ENCODE measurements around the gene STK24. TPM values are rescaled to one million over a fixed set of nuclear protein-coding genes. Genes with fewer than 3 reads are reported as not detected.
"Not testable (repeated sequence)": the region's sequence is repeated elsewhere in the genome, so short reads cannot be mapped to it uniquely, and the experiment has no call there.

STK24 gene
- 44.2 TPM for total RNA-seq

DNA sequence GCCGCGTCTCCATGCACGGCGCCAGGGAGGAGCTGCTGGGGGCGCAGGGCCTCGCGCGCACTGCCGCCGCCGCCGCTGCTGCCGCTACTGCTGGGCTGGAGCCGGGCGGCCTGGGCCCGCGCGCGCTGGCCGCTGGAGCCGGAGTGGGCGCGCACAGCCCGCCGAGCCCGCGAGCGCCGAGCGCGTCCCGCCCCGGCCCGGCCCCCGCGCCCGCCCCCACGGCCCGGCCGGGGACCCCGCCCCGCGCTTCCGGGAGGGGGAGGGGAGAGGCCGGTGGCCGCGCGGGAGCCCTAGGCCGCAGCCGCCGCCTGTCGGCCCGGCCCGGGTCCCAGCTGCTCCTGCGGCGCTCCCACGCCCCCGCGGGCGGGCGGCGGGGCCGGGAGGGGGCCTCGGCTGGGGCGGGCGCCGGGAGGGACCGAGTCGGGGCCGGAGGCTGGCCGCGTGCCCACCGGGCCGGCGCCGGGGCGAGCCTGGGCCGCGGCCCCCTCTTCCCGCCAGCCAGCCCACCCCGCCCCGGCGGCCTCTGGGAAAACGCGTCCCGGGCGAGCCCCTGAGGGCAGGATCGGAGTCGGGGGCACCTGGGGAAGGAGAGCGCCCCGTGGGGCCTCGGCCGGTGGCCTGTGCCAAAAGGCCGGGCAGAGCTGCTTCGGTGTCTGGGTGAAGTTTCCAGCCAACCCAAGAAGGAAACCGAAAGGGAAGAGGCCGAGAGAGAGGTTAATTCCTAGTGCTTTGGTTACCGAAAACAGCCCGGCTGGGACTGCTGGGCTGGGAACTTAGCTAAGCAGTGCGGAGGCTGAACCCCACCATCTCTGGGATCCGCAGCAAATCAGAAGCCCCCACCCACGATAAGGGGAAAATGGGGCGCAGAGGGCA lies at the start of gene STK24:
STK24 (minus strand) TSS at position 145 of the 873 bp plus-strand sequence. CDS start 321 bp downstream, outside the sequence.
- intact Hi-C loops (cut with DNase I), result loop anchor here (10.0 kb wide), 1 partner anchor 112 kb away; no protein-coding TSS in a partner anchor
- ATAC-seq (peak; percentile 81), DNase-seq (ENCODE audit: low spot score) (peak; percentile 78)

DNA sequence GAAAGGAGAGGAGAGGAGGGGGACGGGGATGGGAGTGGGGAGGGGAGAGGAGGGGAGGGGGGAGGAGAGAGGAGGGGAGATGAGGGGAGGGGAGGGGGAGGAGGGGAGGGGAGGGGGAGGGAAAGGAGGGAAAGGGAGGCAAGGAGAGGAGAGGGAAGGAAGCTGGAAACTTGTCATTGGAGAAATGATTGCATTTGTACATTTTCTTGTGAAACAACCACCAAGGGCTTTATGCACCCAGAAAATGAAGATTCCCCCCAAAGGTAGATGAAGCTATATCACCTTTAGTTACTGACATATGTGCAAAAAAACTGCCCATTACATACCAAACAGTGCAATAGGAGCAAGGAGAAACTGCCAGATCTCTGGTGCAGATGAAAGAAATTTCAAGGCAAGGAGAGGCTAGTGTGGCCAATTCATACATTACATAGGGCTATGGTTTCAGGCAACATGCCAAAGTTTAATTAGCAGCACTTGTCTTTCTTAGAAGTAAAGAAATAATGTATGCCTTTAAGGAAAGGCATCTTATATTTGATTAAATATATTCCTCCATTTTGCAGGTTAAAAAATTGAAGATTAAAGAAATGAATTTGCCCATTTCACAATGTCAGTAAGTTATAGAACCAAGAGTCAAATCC lies 49.5 kb upstream of the STK24 start:
- no peak for ATAC-seq
- intact Hi-C loops (cut with DNase I), result no loop called here
- no peak for DNase-seq (ENCODE audit: low spot score)

DNA sequence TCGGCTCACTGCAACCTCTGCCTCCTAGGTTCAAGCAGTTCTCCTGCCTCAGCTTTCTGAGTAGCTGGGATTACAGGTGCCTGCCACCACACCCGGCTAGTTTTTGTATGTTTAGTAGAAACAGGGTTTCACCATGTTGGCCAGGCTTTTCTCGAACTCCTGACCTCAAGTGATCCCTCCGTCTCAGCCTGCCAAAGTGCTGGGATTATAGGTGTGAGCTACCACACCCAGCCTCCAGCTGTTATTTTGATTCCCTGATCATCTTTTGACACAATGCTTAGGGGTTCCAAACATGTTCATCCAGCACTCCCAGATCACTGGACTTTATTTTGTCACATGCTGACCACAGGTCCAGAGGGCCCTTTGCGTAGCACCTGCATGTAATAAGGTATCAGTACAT lies 47.7 kb upstream of the STK24 start:
- intact Hi-C loops (cut with DNase I); DNase-seq (ENCODE audit: low spot score); ATAC-seq: not testable (repeated sequence)

DNA sequence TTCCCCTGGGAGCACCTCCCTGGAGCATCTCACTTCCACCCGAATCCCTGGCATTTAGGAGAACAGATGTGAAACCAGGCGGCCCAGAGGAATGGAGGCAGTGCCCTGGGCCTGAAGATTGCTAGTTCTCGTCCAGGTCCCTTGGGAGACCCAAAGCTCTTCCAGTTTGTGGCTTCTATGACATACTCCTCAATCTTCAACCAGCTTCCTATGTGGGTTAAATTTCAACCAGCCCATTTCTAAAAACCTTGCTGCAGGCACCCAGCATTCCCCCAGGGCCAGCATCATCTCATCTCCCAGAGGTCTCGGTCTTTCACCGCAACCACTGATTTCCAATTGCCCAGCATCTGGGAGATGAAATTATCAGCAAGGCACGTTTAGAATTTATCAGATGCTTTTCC lies 46.0 kb upstream of the STK24 start:
- DNase-seq (ENCODE audit: low spot score), result no peak
- ATAC-seq, result no peak
- intact Hi-C loops (cut with DNase I), result no loop called here

DNA sequence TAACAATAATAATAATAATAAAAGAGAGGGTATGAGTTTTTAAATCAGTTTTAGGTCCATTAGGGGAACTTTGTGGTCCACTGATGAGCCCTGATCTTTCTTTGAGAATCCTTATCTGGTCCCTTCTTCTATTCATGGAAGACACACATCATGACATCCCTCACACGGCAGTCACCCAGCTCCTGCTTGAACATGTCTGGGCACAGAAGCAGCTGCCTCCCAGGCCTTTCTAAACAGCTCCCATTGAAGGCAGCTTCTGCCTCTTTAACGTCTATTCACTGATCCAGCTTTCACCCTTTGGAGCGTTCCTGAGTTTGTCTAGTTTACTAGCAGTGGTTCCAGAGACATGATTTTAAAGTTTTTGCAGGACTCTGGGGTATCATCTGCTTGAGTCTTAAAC lies 42.6 kb upstream of the STK24 start:
- intact Hi-C loops (cut with DNase I), result no loop called here
- ATAC-seq, result no peak

DNA sequence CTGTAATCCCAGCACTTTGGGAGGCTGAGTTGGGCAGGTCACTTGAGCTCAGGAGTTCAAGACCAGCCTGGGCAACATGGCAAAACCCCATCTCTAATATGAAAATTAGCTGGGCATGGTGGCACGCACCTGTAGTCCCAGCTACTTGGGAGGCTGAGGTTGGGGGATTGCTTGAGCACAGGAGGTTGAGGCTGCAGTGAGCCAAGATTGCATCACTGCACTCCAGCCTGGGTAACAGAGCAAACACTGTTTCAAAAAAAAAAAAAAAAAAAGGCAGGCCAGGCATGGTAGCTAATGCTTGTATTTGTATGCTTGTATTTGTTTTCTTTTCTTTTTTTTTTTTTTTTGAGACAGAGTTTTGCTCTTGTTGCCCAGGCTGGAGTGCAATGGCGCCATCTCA lies 38.7 kb upstream of the STK24 start:
- intact Hi-C loops (cut with DNase I); DNase-seq (ENCODE audit: low spot score); ATAC-seq: not testable (repeated sequence)

More for the DNA sequence above, 42.6 kb upstream of the STK24 start:
- DNase-seq (ENCODE audit: low spot score), result no peak

DNA sequence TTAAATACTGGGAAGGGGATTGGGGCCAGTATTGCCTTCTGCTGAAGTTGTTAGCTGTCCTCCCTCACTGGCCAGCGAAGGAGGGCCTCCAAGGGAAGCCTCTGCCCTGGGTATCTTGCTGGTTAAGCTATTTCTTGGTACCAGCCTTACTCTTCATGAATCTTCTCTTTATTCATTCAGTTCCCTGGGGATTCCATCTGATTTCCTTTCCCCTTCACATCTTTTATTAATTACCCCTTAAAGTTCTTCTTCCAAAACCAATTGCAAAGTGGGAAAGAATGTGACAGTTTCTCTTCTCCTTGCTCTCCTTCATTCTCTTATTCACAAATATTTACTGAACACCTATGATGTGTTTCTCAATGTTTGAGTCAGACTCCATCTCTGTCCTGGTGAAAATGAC lies 36.7 kb upstream of the STK24 start:
- no peak for ATAC-seq
- intact Hi-C loops (cut with DNase I), result no loop called here
- no peak for DNase-seq (ENCODE audit: low spot score)

DNA sequence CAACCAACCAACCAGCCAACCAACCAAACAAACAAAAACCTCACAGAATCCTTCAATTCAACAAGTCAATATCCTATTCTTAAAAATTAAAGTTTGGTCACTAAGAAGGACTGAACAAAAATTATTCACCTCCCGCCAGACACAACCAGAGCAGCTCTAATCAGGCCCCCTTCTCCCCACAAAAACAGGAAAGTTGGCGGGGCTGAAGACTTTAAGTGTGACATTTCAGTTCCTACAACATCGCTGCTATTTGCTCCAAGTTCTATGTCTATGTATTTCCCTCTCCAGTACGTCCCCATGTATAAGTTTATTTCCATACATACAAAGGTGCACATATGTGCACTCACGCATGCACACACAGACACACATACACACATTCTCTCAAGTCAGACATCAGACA lies 32.8 kb upstream of the STK24 start:
- ATAC-seq (no peak), DNase-seq (ENCODE audit: low spot score) (no peak)
- intact Hi-C loops (cut with DNase I), result no loop called here

DNA sequence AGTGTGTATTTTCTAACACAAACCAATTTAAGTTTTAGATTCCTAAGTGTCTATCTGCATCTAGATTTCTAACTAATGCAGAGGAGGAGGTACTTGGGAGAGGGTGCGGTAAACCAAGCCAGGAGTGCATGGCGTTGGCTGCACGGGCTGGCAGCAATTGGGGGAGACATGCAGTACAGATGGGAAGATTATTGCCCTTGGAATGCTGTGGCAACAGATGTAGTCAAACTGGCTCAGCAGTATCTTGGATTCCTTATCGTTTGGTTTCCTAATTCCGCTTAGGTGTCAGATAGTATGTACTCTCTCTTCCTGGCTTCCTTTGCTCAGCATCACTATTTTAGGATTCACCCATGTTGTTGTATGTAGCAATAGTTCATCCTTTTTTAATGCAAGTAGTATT lies 29.4 kb upstream of the STK24 start:
- no peak for DNase-seq (ENCODE audit: low spot score)
- intact Hi-C loops (cut with DNase I), result no loop called here
- no peak for ATAC-seq

DNA sequence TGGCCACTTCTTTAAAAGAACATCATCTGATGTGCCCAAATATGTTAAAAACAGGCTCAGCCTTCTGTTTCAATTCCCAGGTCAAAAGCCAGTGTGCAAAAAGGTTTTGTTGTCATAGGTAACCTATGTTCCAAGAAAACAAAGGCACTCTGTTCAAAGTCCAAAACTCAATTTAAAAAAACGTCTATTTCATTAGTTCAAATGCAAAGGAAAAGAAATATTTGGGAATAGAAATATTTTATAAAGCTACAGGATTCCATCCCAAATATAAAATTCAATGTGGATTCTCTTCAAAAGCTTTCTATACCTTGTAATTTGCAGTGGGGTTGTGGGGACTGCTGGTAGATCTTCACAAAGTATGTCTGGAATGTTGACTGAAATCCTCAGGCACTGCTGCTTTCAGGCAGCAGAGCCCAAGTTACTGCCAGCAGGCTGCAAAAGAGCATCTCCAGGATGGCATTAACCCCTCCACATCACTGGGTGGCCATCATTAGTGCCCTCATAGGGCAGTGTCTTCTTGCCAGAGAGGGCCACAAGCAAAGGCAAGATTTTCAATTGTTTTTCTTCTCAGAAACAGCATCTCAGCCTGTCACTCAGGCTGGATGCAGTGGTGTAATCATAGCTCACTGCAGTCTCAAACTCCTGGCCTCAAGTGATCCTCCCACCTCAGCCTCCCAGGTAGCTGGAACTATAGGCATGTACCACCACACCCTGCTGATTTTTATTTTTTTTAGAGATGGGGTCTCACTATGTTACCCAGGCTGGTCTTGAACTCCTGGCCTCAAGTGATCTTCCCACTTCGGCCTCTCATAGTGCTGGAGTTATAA lies 22.8 kb upstream of the STK24 start:
- intact Hi-C loops (cut with DNase I), result no loop called here
- DNase-seq (ENCODE audit: low spot score) (no peak), ATAC-seq (no peak)

DNA sequence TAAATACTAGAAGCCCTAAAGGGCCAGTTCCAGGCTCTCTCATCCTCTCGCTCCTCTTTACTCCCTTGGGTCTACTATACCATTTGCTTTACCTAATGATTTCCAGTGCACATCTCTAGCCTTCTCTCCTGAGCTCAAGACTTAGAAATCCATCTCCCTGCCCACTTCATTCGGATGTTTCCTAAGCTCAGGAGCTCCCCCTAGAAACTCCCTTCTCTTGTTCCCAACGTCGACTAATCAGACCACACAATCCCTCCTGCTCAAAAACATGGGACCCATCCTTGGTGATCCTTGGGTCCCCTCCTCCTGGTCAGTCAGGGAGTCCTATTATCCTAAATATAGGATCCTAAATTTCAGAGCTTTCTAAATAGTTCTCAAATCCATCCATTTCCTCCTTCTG lies 21.1 kb upstream of the STK24 start:
- DNase-seq (ENCODE audit: low spot score) (no peak), ATAC-seq (no peak)
- intact Hi-C loops (cut with DNase I), result no loop called here

DNA sequence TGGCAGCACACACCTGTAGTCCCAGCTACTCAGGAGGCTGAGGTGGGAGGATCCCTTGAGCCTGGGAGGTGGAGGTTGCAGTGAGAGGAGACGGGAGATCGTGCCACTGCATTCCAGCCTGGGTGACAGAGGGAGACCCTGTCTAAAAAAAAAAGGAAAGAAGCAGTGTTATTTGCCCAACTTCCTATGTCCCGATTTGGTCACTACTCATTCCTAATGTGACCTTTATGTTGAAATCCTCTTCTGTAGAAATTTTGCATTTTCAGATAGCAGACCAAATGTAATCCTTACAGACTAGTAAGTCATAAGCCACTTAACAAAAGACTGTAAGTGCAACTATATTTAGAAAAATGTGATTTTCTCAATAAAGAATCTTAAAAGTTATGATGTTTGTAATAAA lies 18.2 kb upstream of the STK24 start:
- intact Hi-C loops (cut with DNase I), result no loop called here
- no peak for DNase-seq (ENCODE audit: low spot score)
- ATAC-seq, result no peak

DNA sequence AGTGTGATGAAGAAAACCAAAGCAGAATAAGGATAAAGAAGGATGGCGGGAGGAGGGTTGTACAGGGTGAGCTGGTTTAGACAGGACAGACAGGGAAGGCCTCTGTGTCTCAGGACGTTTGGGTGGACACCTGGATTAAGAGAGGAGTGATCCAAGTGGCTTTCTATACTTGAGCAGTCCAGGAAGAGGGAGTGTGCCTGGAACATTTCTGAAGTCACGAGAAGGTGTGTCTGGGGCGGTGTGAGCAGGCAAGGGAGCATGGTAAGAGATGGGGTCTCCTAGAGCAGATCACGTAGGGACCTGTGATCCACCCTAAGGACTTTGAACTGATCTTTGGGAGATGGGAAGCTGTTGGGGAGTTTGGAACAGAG lies 15.4 kb upstream of the STK24 start:
- no peak for ATAC-seq
- intact Hi-C loops (cut with DNase I), result no loop called here

DNA sequence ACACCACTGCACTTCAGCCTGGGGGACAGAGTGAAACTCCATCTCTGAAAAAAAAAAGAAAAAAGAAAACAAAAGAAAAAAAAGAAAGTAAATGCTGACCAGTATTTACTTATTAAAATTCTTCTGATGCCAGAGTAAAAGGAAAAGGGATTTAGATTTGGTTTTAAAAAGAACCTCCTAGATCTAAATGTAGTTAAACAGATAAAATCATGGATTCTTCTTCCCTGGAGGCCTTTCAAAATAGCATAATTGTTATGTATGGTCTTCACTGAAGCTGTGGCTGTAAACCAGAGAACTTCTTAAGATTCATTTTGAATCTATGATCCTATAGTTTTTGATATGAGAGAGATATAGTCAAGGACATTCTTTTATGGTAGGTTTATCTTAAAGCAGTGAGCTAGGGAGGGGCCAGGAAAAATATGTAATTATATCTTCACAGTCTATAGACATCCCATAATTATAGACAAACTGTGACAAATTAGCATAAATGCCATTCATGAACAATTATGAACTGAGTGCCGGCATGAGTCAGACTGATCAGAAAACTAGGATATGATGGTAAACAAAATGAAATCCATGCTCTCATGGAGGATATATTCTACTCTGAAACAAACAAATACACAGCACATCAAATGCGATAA lies 14.9 kb upstream of the STK24 start:
- ATAC-seq (no peak), DNase-seq (ENCODE audit: low spot score) (no peak)
- intact Hi-C loops (cut with DNase I), result no loop called here

More for the DNA sequence above, 15.4 kb upstream of the STK24 start:
- DNase-seq (ENCODE audit: low spot score), result no peak

DNA sequence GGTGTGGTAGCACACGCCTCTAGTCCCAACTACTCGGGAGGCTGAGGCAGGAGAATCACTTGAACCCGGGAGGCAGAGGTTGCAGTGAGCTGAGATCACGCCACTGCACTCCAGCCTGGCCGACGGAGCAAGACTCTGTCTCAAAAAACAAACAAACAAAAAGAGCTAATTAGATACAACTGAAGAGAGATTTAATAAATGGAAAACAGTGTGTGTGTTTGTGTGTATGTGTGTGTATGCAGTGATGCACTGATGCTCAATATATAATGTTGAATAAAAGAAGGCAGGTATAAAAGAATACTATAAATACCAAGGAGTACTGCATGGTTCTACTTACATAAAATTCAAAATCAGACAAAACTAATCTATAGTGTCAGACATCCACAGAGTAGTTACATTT lies 13.6 kb upstream of the STK24 start:
- intact Hi-C loops (cut with DNase I); DNase-seq (ENCODE audit: low spot score); ATAC-seq: not testable (repeated sequence)

DNA sequence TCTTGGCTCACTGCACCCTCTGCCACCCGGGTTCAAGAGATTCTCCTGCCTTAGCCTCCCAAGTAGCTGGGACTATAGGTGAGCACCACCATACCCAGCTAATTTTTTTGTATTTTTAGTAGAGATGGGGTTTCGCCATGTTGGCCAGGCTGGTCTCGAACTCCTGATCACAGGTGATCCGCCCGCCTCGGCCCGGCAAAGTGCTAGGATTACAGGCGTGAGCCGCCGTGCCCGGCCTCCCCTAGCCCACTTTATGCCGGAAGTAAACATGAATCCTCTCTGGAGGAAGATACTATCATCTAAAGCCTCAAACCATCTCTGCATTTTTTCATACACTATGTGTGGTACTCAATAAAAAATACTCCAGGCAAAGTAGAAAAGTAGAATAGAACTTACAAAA lies 12.6 kb upstream of the STK24 start:
- DNase-seq (ENCODE audit: low spot score); ATAC-seq; intact Hi-C loops (cut with DNase I): not testable (repeated sequence)

DNA sequence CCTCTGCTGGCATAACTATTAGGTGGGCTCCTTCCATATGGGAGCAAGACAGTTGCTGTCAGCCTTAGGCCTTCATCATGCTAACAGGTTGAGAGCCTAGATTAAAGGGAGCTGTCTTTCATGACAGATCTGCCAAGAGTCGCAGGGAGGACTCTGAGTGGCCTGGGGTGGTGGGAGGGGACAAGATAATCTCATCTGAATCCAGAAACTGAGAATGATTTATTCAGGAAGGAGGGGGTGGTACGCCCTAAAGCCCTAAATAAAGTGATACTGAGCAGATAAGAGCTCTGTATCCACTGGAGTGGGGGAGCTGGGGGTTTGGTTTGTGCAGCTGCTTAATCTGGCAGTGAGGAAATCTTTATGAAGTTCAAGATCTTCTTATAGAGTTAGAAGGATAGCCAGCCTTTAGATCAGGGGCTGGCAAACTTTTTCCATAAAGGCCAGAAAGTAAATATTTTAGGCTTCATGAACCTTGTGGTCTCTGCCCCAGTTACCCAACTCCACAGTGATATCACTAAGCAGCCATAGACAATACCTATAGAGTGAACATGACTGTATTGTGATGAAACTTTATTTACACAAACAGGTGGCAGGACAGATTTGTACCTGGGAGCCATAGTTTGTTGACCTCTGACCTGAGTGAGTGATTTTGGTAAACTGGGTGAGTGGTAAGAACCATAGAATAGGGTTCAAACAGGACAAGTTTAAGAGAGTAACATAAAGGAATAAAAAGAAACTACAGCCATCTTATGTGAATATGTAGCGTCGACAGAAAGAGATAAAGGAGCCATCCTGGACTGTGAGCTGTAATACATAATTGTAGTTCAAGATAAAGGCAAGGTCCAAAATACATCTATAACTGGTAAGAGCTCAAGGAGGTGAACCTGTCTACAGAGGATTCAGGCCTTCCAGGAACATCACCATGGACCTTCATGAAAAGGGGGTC lies 9.8 kb upstream of the STK24 start:
- DNase-seq (ENCODE audit: low spot score) (no peak), ATAC-seq (no peak)
- intact Hi-C loops (cut with DNase I), result no loop called here

DNA sequence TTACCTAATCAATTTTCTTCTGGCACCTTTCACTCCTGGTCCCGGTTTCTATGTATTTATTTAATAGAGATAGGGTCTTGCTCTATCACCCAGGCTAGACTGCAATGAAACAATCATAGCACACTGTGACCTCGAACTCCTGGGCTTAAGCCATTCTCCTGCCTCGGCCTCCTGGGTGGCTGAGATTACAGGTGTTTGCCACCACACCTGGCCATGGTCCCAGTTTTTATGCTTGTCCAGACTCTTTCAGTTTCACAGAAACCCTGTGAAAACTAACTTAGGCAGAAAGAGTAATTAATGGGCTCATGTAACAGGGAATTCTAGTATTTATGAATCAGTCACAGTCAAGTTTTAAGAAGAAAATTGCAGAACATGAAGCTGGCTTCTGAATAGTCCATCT lies 9.0 kb upstream of the STK24 start:
- ATAC-seq, result no peak
- no peak for DNase-seq (ENCODE audit: low spot score)
- intact Hi-C loops (cut with DNase I), result no loop called here

Data from sciatic nerve (tissue), 2 donors.